OCI-M2 (cell line): ENCODE data around the gene IL3RA.
"Not testable (repeated sequence)": the region's sequence is repeated elsewhere in the genome, so short reads cannot be mapped to it uniquely, and the experiment has no call there.

Experiments
- DNase-seq: peaks from one replicate; lab custom pipeline; 2025; ENCODE audit not compliant: unreplicated experiment; lab: John Stamatoyannopoulos, UW

IL3RA gene

GRCh38 chrX:1421433-1422134, 85.0 kb downstream of the IL3RA start:
- DNase-seq, result no peak

GRCh38 chrX:1422135-1422465, 85.5 kb downstream of the IL3RA start:
- no peak for DNase-seq

GRCh38 chrX:1423215-1423614, 86.6 kb downstream of the IL3RA start:
- no peak for DNase-seq

GRCh38 chrX:1424147-1424851, 87.7 kb downstream of the IL3RA start:
- no peak for DNase-seq

- DNase-seq, result no peak
Measured at GRCh38 chrX:1425381-1425780, 88.8 kb downstream of the IL3RA start.

- not testable (repeated sequence) for DNase-seq
Measured at GRCh38 chrX:1426321-1426720, 89.7 kb downstream of the IL3RA start.

- DNase-seq, result no peak
Measured at GRCh38 chrX:1427756-1428155, 91.2 kb downstream of the IL3RA start.

- no peak for DNase-seq
Measured at GRCh38 chrX:1430451-1430850, 93.9 kb downstream of the IL3RA start.
